Activated naive CD8-positive, alpha-beta T cell treated with anti-CD3 and anti-CD28 coated beads for 36 hours (primary cell): ENCODE measurements around the gene RETREG2. TPM values are rescaled to one million over a fixed set of nuclear protein-coding genes. Genes with fewer than 3 reads are reported as not detected.

ENCODE experiments used
- DNase-seq: peaks from one replicate; pipeline ENCODE4 v3.0.0; 2021
- H3K27ac Mint-ChIP-seq: one replicate; pipeline ENCODE4 v1.8.0; 2022; ENCODE audit warnings: mild to moderate bottlenecking, moderate library complexity, mixed read lengths
- H3K27me3 Mint-ChIP-seq: one replicate; pipeline ENCODE4 v1.8.0; 2022; ENCODE audit warnings: mild to moderate bottlenecking, mixed read lengths
- H3K36me3 Mint-ChIP-seq: one replicate; pipeline ENCODE4 v1.8.0; 2021; ENCODE audit warnings: mild to moderate bottlenecking, mixed read lengths
- H3K4me1 Mint-ChIP-seq: one replicate; pipeline ENCODE4 v1.8.0; 2021; ENCODE audit warnings: mixed read lengths
- H3K4me3 Mint-ChIP-seq: one replicate; pipeline ENCODE4 v1.8.0; 2022; ENCODE audit warnings: mild to moderate bottlenecking, moderate library complexity, mixed read lengths
- H3K9me3 Mint-ChIP-seq: one replicate; pipeline ENCODE4 v1.8.0; 2022; ENCODE audit warnings: mixed read lengths
- total RNA-seq, 2 experiments: library from RNA; stranded (reverse); gene quantifications; one replicate each; pipeline ENCODE4 v1.2.3, GENCODE V29; 2021

The RETREG2 gene
- total RNA-seq, 2 experiments from 2014 or later, result 54.2 to 57.7 TPM

- Mint-ChIP-seq H3K27ac (no peak overlapping the region), H3K4me3 (no peak overlapping the region), H3K36me3 (peaks cover 32% of the 10 kb centered on the region), H3K27me3 (no peaks in the 10 kb centered on the region), H3K4me1 (peaks cover 16% of the 10 kb centered on the region), H3K9me3 (no peaks in the 10 kb centered on the region)
- DNase-seq, result no peak
These were observed 47.3 kb downstream of the RETREG2 start for GRCh38 chr2:219225350-219225749.

GRCh38 chr2:219228041-219228910 lies 50.2 kb downstream of the RETREG2 start:
- H3K4me1 Mint-ChIP-seq, result peaks cover 30% of the 10 kb centered on the region
- no peaks in the 10 kb centered on the region for H3K9me3 Mint-ChIP-seq
- no peaks in the 10 kb centered on the region for H3K27me3 Mint-ChIP-seq
- peaks cover 51% of the 10 kb centered on the region for H3K36me3 Mint-ChIP-seq
- peak overlapping the region; percentile 78 for H3K27ac Mint-ChIP-seq
- DNase-seq, result no peak
- H3K4me3 Mint-ChIP-seq, result peak overlapping the region; percentile 98

GRCh38 chr2:219228911-219229304 lies 50.8 kb downstream of the RETREG2 start:
- DNase-seq, result no peak
- Mint-ChIP-seq H3K27me3 (no peaks in the 10 kb centered on the region), H3K9me3 (no peaks in the 10 kb centered on the region), H3K4me1 (peaks cover 35% of the 10 kb centered on the region), H3K4me3 (peak overlapping the region; percentile 98), H3K36me3 (peaks cover 54% of the 10 kb centered on the region), H3K27ac (peak overlapping the region; percentile 78)

GRCh38 chr2:219229305-219230058 lies 51.4 kb downstream of the RETREG2 start, which contains the start of the genes ANKZF1 and ATG9A:
Gene ANKZF1, plus strand, starts transcription at chr2:219229806. Its CDS starts 452 bp downstream, at chr2:219230258.
Gene ATG9A, minus strand, starts transcription at chr2:219229636. Its CDS starts 1,612 bp downstream, at chr2:219228024.
- peaks cover 36% of the 10 kb centered on the region for H3K4me1 Mint-ChIP-seq
- peak within 1 kb of the TSS; percentile 98 for H3K4me3 Mint-ChIP-seq
- no peaks in the 10 kb centered on the region for H3K9me3 Mint-ChIP-seq
- H3K27me3 Mint-ChIP-seq, result no peaks in the 10 kb centered on the region
- peak; percentile 99 for DNase-seq
- H3K36me3 Mint-ChIP-seq, result peaks cover 58% of the 10 kb centered on the region
- H3K27ac Mint-ChIP-seq, result peak within 1 kb of the TSS; percentile 100

GRCh38 chr2:219230059-219230540 lies 52.0 kb downstream of the RETREG2 start:
- Mint-ChIP-seq H3K36me3 (peaks cover 59% of the 10 kb centered on the region), H3K9me3 (no peaks in the 10 kb centered on the region), H3K4me3 (peak overlapping the region; percentile 98), H3K27ac (peak overlapping the region; percentile 100), H3K4me1 (peaks cover 36% of the 10 kb centered on the region), H3K27me3 (no peaks in the 10 kb centered on the region)
- DNase-seq, result peak; percentile 59

GRCh38 chr2:219234331-219234730 lies 56.3 kb downstream of the RETREG2 start:
- peaks cover 53% of the 10 kb centered on the region for H3K36me3 Mint-ChIP-seq
- no peak overlapping the region for H3K27ac Mint-ChIP-seq
- no peak for DNase-seq
- no peak overlapping the region for H3K4me3 Mint-ChIP-seq
- peaks cover 20% of the 10 kb centered on the region for H3K4me1 Mint-ChIP-seq
- H3K27me3 Mint-ChIP-seq, result no peaks in the 10 kb centered on the region
- H3K9me3 Mint-ChIP-seq, result no peaks in the 10 kb centered on the region

Other genes with a start within 250 kb of the RETREG2 start
- gene CDK5R2, start 218.6 kb upstream of the RETREG2 start, total RNA-seq, result not detected
- not detected for gene FEV, start 193.1 kb upstream of the RETREG2 start, total RNA-seq
- gene CRYBA2, start 184.9 kb upstream of the RETREG2 start, total RNA-seq, result not detected
- not detected for gene CFAP65, start 136.8 kb upstream of the RETREG2 start, total RNA-seq
- gene IHH, start 117.4 kb upstream of the RETREG2 start, total RNA-seq, result not detected
- 10 to 100 TPM; 19.8 to 21.1 TPM for gene NHEJ1, start 17.5 kb upstream of the RETREG2 start, total RNA-seq
- 1 to 10 TPM in 1 of 2 experiments, under 1 TPM in 1; 0.92 to 1.1 TPM for gene SLC23A3, start 8.2 kb upstream of the RETREG2 start, total RNA-seq
- 10 to 100 TPM; 44.1 to 50.2 TPM for gene CNPPD1, start 1.4 kb upstream of the RETREG2 start, total RNA-seq
- 10 to 100 TPM; 22.8 to 27.2 TPM for gene ZFAND2B, start 28.5 kb downstream of the RETREG2 start, total RNA-seq
- gene ABCB6, start 40.7 kb downstream of the RETREG2 start, total RNA-seq, result 10 to 100 TPM; 20.4 to 21.3 TPM
- 10 to 100 TPM; 47.1 to 55.0 TPM for gene ATG9A, start 51.4 kb downstream of the RETREG2 start, total RNA-seq
- 100 to 1,000 TPM; 102 to 114 TPM for gene ANKZF1, start 51.5 kb downstream of the RETREG2 start, total RNA-seq
- gene GLB1L, start 67.2 kb downstream of the RETREG2 start, total RNA-seq, result 1 to 10 TPM; 1.6 to 3.0 TPM
- 10 to 100 TPM; 27.8 to 30.7 TPM for gene STK16, start 67.2 kb downstream of the RETREG2 start, total RNA-seq
- not detected for gene TUBA4B, start 75.0 kb downstream of the RETREG2 start, total RNA-seq
- gene TUBA4A, start 75.6 kb downstream of the RETREG2 start, total RNA-seq, result 100 to 1,000 TPM; 208 to 212 TPM
- gene DNAJB2, start 101.1 kb downstream of the RETREG2 start, total RNA-seq, result 10 to 100 TPM; 43.8 to 47.5 TPM
- 1 to 10 TPM; 1.7 to 2.5 TPM for gene PTPRN, start 131.1 kb downstream of the RETREG2 start, total RNA-seq
- gene RESP18, start 154.5 kb downstream of the RETREG2 start, total RNA-seq, result not detected
- gene DNPEP, start 209.6 kb downstream of the RETREG2 start, total RNA-seq, result 100 to 1,000 TPM; 122 to 123 TPM
- gene DES, start 240.1 kb downstream of the RETREG2 start, total RNA-seq, result under 1 TPM; 0.26 to 0.39 TPM